Astrocyte (in vitro differentiated cells and primary cell): ENCODE measurements around the gene EN1.

Source experiments
- EZH2 ChIP-seq: IDR thresholded peaks from 2 replicates; pipeline ENCODE4 v1.6.1; 2012; ENCODE audit warnings: mild to moderate bottlenecking, low read length, inconsistent platforms; ENCODE audit not compliant: insufficient read depth
- TF ChIP-seq, protein P1 (sequence below): IDR thresholded peaks from 2 replicates; pipeline ENCODE4 v1.5.1; 2011; ENCODE audit warnings: low read depth, mild to moderate bottlenecking, inconsistent platforms, low read length, moderate library complexity; ENCODE audit not compliant: insufficient read depth

DNA sequence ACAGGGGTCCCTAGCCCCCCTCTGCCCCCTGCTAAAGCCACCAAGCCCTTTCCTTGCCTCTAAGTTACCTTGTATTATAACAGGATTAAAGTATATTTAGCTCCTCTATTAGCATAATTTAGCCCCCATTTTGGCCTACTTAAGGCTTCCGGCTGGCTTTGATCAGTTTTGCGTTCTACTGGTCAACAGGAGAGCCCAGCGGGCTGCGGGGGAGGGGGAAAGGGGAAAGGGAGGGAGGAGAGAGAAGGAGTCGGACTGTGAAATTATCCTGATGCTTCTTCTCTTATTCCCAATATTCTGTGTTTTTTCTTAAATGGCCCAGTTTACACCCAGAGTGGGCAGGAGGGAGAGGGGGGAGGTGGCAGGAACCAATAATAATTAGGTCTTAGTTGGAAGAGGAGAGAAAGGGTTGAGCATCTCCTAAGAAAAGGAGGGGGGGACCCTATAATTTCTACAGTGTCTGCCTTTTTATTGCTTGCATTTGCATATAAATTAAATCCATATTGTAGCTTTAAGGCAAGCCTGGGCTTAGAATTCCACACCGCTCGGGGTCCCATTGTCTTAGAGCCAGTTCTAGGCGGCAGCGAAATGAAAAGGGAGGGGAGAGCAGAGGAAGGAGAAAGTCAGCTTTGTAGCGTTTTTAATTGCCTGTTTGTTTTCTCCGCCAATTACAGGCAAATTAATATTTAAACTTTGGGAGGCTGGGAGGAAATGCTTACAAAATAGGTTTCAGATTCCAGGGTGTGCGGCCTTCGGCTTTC is 39.6 kb downstream of the EN1 start:
- TF ChIP-seq, protein P1, sequence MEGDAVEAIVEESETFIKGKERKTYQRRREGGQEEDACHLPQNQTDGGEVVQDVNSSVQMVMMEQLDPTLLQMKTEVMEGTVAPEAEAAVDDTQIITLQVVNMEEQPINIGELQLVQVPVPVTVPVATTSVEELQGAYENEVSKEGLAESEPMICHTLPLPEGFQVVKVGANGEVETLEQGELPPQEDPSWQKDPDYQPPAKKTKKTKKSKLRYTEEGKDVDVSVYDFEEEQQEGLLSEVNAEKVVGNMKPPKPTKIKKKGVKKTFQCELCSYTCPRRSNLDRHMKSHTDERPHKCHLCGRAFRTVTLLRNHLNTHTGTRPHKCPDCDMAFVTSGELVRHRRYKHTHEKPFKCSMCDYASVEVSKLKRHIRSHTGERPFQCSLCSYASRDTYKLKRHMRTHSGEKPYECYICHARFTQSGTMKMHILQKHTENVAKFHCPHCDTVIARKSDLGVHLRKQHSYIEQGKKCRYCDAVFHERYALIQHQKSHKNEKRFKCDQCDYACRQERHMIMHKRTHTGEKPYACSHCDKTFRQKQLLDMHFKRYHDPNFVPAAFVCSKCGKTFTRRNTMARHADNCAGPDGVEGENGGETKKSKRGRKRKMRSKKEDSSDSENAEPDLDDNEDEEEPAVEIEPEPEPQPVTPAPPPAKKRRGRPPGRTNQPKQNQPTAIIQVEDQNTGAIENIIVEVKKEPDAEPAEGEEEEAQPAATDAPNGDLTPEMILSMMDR = no peak
- TF ChIP-seq EZH2 = no peak
